Measurements from ENCODE around the gene RCAN3. TPM values are rescaled to one million over a fixed set of nuclear protein-coding genes. Genes with fewer than 3 reads are reported as not detected.

Gene RCAN3
- total and polyA plus RNA-seq, 9 of the 15 experiments (the other 6 are each of a cell fraction or from before 2014, with no cell fraction given) = 0.10 to 1.4 (median 0.43) TPM

DNA sequence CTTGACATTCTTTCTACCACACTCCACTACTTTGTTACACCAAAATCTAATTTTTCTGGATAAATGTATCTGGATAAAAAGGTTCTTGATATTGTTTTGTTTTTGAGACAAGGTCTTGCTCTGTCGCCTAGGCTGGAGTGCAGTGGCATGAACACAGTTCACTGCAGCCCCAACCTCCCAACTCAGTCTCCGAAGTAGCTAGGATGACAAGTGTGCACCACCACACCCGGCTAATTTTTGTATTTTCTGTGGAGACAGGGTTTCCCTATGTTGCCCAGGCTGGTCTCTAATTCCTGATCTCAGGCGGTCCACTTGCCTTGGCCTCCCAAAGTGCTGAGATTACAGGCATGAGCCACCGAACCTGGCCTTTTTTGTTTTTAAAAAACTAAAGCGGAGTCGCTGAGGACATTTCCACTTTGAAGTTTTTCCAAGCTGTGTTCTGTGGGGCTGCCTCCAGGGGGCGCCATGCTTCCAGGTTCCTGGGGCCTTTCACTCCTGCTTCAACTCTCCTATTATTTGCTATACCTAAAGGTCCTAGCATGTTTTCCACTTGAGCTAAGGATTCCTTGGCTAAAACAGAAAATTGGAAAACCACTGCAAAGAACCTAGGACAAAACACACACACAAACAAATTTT lies 39.2 kb downstream of the RCAN3 start (continued):
- TF ChIP-seq, protein P1, sequence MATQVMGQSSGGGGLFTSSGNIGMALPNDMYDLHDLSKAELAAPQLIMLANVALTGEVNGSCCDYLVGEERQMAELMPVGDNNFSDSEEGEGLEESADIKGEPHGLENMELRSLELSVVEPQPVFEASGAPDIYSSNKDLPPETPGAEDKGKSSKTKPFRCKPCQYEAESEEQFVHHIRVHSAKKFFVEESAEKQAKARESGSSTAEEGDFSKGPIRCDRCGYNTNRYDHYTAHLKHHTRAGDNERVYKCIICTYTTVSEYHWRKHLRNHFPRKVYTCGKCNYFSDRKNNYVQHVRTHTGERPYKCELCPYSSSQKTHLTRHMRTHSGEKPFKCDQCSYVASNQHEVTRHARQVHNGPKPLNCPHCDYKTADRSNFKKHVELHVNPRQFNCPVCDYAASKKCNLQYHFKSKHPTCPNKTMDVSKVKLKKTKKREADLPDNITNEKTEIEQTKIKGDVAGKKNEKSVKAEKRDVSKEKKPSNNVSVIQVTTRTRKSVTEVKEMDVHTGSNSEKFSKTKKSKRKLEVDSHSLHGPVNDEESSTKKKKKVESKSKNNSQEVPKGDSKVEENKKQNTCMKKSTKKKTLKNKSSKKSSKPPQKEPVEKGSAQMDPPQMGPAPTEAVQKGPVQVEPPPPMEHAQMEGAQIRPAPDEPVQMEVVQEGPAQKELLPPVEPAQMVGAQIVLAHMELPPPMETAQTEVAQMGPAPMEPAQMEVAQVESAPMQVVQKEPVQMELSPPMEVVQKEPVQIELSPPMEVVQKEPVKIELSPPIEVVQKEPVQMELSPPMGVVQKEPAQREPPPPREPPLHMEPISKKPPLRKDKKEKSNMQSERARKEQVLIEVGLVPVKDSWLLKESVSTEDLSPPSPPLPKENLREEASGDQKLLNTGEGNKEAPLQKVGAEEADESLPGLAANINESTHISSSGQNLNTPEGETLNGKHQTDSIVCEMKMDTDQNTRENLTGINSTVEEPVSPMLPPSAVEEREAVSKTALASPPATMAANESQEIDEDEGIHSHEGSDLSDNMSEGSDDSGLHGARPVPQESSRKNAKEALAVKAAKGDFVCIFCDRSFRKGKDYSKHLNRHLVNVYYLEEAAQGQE (IDR thresholded peaks at IDR 0.05; ENCODE audit: borderline replicate concordance) = peak; percentile 63
- TF ChIP-seq, protein P1 (CRISPR knock-in tag; IDR thresholded peaks at IDR 0.05; ENCODE audit: low read depth) = no peak
- peak; percentile 40; the same call in 1 of the 2 replicates for TF ChIP-seq SMC3 (conservative IDR thresholded peaks at IDR 0.05; ENCODE audit: insufficient read depth, low read depth, low read length)
- TF ChIP-seq, protein P2, sequence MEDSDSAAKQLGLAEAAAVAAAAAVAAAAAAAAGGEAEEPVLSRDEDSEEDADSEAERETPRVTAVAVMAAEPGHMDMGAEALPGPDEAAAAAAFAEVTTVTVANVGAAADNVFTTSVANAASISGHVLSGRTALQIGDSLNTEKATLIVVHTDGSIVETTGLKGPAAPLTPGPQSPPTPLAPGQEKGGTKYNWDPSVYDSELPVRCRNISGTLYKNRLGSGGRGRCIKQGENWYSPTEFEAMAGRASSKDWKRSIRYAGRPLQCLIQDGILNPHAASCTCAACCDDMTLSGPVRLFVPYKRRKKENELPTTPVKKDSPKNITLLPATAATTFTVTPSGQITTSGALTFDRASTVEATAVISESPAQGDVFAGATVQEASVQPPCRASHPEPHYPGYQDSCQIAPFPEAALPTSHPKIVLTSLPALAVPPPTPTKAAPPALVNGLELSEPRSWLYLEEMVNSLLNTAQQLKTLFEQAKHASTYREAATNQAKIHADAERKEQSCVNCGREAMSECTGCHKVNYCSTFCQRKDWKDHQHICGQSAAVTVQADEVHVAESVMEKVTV (CRISPR knock-in tag; IDR thresholded peaks at IDR 0.05) = 0 out of 2 replicates have a peak, but pooled peaks have one; percentile 17
- TF ChIP-seq CHD4 (IDR thresholded peaks at IDR 0.05; ENCODE audit: insufficient read depth, insufficient replicate concordance, low read depth, low read length, poor library complexity, severe bottlenecking) = peak; percentile 47
- TF ChIP-seq ADNP (tag; IDR thresholded peaks at IDR 0.05) = peak; percentile 69
- TF ChIP-seq RAD21 (CRISPR knock-in tag; conservative IDR thresholded peaks at IDR 0.05 in 1 of 2, IDR thresholded peaks at IDR 0.05 in 1 of 2) = peak; percentile 51 to 80
- no peak for TF ChIP-seq TARDBP (IDR thresholded peaks at IDR 0.05)

Measured in K562 (cell line).